Stimulated activated naive CD8-positive, alpha-beta T cell treated with anti-CD3 and anti-CD28 coated beads, Interleukin-15, Interleukin-2, amounts not matched to agents 100 ng/mL and 50 ng/mL, for 24 hours (primary cell): ENCODE data around the gene FRMD5.
"Not testable (repeated sequence)": the region's sequence is repeated elsewhere in the genome, so short reads cannot be mapped to it uniquely, and the experiment has no call there.

ENCODE experiments used
- H3K27ac Mint-ChIP-seq: one replicate; pipeline ENCODE4 v1.8.0; 2021; ENCODE audit warnings: mild to moderate bottlenecking, mixed read lengths
- H3K27me3 Mint-ChIP-seq: one replicate; pipeline ENCODE4 v1.8.0; 2021; ENCODE audit warnings: mixed read lengths
- H3K36me3 Mint-ChIP-seq: one replicate; pipeline ENCODE4 v1.8.0; 2021; ENCODE audit warnings: low read depth, mixed read lengths
- H3K4me1 Mint-ChIP-seq: one replicate; pipeline ENCODE4 v1.8.0; 2021; ENCODE audit warnings: low read depth, mixed read lengths
- H3K4me3 Mint-ChIP-seq: one replicate; pipeline ENCODE4 v1.8.0; 2021; ENCODE audit warnings: mild to moderate bottlenecking, mixed read lengths
- H3K9me3 Mint-ChIP-seq: one replicate; pipeline ENCODE4 v1.8.0; 2021; ENCODE audit warnings: mixed read lengths

Gene FRMD5

DNA sequence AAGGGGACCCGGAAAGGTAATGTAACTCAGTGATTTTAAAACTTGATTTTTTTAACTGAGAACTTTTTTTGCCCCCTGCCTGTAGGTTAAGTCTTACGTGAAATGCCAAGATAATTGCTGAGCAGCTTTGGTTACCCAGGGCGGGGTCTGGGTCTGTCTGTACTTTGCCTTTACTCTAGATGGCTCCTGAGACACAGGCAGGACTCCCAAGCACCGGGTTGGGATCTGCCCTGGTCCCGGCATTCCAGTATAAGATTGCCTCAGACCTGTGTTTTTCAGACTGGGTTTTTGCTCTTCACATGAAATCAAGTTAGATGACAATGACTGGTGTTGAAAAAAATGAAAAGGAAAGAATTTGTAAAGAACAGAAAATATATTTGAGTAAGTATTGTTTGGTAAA is 328.0 kb downstream of the FRMD5 start:
- peaks cover 66% of the 10 kb centered on the region for H3K36me3 Mint-ChIP-seq
- H3K4me1 Mint-ChIP-seq: no peaks in the 10 kb centered on the region
- H3K4me3 Mint-ChIP-seq: no peak overlapping the region
- no peaks in the 10 kb centered on the region for H3K27me3 Mint-ChIP-seq
- no peak overlapping the region for H3K27ac Mint-ChIP-seq
- H3K9me3 Mint-ChIP-seq: no peaks in the 10 kb centered on the region

DNA sequence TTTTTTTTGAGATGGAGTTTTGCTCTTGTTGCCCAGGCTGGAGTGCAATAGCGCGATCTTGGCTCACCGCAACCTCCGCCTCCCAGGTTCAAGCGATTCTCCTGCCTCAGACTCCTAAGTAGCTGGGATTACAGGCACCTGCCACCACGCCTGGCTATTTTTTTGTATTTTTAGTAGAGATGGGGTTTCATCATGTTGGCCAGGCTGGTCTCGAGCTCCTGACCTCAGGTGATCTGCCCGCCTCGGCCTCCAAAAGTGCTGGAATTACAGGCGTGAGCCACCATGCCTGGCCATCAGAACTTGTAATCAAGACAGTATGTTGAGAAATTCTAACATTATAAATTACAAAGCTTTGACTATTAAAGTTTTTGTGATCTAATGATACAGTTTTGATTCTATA is 328.4 kb downstream of the FRMD5 start:
- H3K4me3 Mint-ChIP-seq, H3K9me3 Mint-ChIP-seq, H3K4me1 Mint-ChIP-seq, H3K27me3 Mint-ChIP-seq, H3K27ac Mint-ChIP-seq: not testable (repeated sequence)
- H3K36me3 Mint-ChIP-seq: peaks cover 67% of the 10 kb centered on the region

DNA sequence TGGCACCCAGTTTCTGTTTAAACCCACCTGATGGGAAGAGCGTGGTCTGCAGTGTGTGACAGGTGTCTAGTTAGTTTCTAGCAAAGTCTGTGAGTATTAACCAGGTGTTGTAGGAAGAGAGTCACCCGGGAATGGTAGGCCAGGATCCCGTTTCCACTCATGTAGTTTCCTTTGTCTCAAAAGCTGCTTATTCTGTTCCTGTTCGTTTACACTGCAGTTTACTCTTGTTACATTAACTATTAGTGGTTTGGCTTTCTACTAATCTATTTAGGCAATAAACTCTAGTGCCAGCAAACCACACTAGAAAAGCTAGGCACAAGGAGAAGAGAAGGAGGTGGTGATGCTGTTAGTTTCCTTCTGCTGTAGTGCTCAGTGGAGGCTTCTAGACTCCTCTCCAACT is 335.5 kb downstream of the FRMD5 start:
- H3K27ac Mint-ChIP-seq: no peak overlapping the region
- no peaks in the 10 kb centered on the region for H3K9me3 Mint-ChIP-seq
- H3K4me3 Mint-ChIP-seq: no peak overlapping the region
- no peaks in the 10 kb centered on the region for H3K4me1 Mint-ChIP-seq
- H3K36me3 Mint-ChIP-seq: peaks cover 75% of the 10 kb centered on the region
- H3K27me3 Mint-ChIP-seq: no peaks in the 10 kb centered on the region

DNA sequence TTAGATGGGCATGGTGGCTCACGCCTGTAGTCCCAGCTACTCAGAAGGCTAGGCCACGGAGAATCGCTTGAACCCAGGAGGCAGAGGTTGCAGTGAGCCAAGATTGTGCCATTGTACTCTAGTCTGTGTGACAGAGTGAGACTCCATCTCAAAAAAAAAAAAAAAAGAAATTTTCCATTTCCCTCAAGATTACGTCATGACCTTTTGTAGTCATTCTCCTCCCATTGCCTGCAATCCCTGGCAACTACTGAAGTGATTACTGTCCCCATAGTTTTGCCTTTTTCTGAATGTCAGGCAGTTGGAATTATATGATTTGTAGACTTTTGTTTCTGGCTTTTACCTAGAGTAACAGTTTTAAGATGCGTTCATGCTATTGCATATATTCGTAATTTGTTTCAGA is 340.3 kb downstream of the FRMD5 start:
- H3K27ac Mint-ChIP-seq: no peak overlapping the region
- H3K4me3 Mint-ChIP-seq: no peak overlapping the region
- no peaks in the 10 kb centered on the region for H3K4me1 Mint-ChIP-seq
- no peaks in the 10 kb centered on the region for H3K9me3 Mint-ChIP-seq
- no peaks in the 10 kb centered on the region for H3K27me3 Mint-ChIP-seq
- peaks cover 74% of the 10 kb centered on the region for H3K36me3 Mint-ChIP-seq

DNA sequence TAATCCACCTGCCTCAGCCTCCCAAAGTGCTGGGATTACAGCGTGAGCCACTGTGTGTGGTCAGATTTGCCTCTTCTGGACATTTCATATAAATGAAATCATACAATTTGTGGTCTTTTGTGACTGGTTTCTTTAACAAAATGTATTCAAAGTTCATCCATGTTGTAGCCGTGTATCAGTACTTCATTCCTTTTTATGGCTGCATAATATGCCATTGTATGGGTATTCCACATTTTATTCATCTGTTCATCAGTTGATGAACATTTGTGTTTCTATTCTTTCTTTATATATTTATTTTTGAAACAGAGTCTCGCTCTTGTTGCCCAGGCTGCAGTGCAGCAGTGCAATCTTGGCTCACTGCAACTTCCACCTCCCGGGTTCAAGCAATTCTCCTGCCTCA is 342.5 kb downstream of the FRMD5 start:
- Mint-ChIP-seq H3K4me3 (no peak overlapping the region), H3K36me3 (peaks cover 71% of the 10 kb centered on the region), H3K27ac (no peak overlapping the region), H3K4me1 (no peaks in the 10 kb centered on the region), H3K9me3 (no peaks in the 10 kb centered on the region), H3K27me3 (no peaks in the 10 kb centered on the region)

DNA sequence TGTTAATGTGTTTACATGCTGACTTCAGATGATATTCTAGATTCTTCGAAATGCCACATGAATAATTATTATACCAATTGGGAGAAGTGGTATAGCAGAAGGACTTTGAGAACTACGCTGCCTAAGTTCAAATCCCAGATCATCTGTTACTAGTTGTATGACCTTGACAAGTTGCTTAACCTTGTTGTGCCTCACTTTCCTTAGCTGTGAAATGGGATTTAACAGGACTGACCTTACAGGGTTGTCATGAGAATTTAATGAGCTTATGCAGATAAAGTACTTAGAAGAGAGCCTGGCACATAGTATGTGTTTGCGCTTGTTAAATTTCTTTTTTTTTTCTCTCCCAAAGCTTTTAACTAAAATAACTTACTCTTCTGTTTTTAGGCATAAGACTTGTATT is 343.8 kb downstream of the FRMD5 start:
- Mint-ChIP-seq H3K27ac (no peak overlapping the region), H3K4me3 (no peak overlapping the region), H3K36me3 (peaks cover 62% of the 10 kb centered on the region), H3K27me3 (no peaks in the 10 kb centered on the region), H3K4me1 (no peaks in the 10 kb centered on the region), H3K9me3 (no peaks in the 10 kb centered on the region)

DNA sequence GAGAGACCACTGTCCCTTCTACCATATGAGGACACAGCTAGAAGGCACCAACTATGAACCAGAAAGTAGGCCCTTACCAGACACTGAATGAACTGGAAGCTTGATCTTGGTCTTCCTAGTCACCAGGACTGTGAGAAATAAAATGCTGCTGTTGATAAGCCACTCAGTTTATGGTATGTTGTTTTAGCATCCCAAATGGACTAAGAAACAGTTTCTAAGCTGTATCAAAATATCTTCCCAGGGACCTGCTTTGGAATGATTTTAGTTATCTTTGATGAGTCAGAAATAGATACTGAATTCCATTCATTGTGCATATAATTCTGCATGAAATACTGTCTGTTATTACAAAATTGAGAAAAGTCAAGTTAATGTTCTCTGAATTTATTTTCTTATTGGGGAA is 349.6 kb downstream of the FRMD5 start:
- Mint-ChIP-seq H3K9me3 (no peaks in the 10 kb centered on the region), H3K27me3 (no peaks in the 10 kb centered on the region), H3K4me1 (no peaks in the 10 kb centered on the region), H3K36me3 (peaks cover 50% of the 10 kb centered on the region), H3K27ac (no peak overlapping the region), H3K4me3 (no peak overlapping the region)

DNA sequence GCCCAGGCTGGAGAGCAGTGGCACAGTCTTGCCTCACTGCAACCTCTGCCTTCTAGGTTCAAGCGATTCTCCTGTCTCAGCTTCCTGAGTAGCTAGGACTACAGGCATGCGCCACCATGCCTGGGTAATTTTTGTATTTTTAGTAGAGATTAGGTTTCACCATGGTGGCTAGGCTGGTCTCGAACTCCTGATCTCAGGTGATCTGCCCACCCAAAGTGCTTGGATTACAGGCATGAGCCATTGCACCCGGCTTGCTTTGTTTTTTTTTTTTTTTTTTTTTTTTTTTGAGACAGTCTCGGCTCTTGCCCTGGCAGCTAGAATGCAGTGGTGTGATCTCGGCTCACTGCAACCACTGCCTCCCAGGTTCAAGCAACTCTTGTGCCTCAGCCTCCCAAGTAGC is 362.6 kb downstream of the FRMD5 start:
- H3K27ac Mint-ChIP-seq, H3K4me3 Mint-ChIP-seq, H3K9me3 Mint-ChIP-seq, H3K27me3 Mint-ChIP-seq: not testable (repeated sequence)
- peaks cover 67% of the 10 kb centered on the region for H3K36me3 Mint-ChIP-seq
- H3K4me1 Mint-ChIP-seq: peaks cover 37% of the 10 kb centered on the region

DNA sequence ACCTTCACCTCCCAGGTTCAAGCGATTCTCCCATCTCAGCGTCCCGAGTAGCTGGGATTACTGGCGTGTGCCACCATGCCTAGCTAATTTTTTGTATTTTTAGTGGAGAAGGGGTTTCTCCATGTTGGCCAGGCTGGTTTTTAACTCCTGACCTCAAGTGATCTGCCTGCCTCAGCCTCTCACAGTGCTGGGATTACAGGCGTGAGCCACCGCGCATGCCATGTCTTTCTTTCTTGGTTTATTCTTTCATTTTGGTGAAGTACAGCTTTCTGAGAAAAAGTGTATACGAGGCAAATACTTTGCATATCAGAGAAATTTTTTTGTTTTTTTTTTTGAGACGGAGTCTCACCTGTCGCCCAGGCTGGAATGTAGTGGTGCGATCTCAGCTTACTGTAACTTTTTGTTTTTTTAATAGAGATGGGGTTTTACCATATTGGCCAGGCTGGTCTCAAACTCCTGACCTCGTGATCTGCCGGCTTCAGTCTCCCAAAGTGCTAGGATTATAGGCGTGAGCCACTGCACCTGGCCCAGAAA is 363.5 kb downstream of the FRMD5 start:
- peaks cover 38% of the 10 kb centered on the region for H3K4me1 Mint-ChIP-seq
- H3K36me3 Mint-ChIP-seq: peaks cover 61% of the 10 kb centered on the region
- not testable (repeated sequence) for H3K9me3 Mint-ChIP-seq, H3K27ac Mint-ChIP-seq, H3K27me3 Mint-ChIP-seq
- peak overlapping the region; percentile 28 for H3K4me3 Mint-ChIP-seq

DNA sequence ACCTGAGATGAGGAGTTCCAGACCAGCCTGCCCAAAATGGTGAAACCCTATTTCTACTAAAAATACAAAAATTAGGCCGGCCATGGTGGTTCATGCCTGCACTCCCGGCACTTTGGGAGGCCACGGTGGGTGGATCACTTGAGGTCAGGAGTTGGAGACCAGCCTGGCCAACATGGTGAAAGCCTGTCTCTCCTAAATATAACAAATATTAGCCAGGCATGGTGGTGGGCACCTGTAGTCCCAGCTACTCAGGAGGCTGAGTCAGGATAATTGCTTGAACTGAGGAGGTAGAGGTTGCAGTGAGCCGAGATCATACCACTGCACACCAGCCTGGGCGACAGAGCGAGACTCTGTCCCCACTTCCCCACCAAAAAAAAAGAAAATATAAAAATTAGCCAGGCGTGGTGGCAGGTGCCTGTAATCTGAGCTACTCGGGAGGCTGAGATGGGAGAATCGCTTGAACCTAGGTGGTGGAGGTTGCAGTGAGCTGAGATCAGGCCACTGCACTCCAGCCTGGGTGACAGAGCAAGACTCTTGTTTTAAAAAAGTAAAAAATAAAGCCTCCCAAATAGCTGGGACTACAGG is 364.3 kb downstream of the FRMD5 start:
- H3K27ac Mint-ChIP-seq, H3K27me3 Mint-ChIP-seq, H3K4me3 Mint-ChIP-seq, H3K9me3 Mint-ChIP-seq: not testable (repeated sequence)
- peaks cover 53% of the 10 kb centered on the region for H3K36me3 Mint-ChIP-seq
- peaks cover 46% of the 10 kb centered on the region for H3K4me1 Mint-ChIP-seq

DNA sequence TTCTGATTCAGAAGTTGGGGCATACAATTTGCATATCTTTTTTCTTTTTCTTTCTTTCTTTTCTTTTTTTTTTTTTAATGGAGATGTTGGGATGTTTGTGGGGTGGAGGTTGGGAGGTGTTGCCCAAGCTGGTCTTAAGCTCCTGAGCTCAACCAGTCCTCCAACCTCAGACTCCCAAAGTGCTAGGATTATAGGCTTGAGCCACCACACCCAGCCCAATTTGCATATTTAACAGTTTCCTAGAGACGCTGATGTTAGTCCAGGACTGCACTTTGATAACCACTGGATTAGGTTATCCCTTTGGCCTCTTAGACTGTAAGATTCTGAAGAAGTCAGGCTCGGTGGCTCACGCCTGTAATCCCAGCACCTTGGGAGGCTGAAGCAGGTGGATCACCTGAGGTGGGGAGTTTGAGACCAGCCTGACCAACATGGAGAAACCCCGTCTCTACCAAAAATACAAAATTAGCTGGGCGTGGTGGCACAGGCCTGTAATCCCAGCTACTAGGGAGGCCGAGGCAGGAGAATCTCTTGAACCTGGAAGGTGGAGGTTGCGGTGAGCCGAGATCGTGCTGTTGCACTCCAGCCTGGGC is 365.0 kb downstream of the FRMD5 start:
- Mint-ChIP-seq H3K27ac (peak overlapping the region; percentile 60), H3K4me3 (peak overlapping the region; percentile 89), H3K36me3 (peaks cover 48% of the 10 kb centered on the region), H3K4me1 (peaks cover 48% of the 10 kb centered on the region)
- H3K9me3 Mint-ChIP-seq, H3K27me3 Mint-ChIP-seq: not testable (repeated sequence)

DNA sequence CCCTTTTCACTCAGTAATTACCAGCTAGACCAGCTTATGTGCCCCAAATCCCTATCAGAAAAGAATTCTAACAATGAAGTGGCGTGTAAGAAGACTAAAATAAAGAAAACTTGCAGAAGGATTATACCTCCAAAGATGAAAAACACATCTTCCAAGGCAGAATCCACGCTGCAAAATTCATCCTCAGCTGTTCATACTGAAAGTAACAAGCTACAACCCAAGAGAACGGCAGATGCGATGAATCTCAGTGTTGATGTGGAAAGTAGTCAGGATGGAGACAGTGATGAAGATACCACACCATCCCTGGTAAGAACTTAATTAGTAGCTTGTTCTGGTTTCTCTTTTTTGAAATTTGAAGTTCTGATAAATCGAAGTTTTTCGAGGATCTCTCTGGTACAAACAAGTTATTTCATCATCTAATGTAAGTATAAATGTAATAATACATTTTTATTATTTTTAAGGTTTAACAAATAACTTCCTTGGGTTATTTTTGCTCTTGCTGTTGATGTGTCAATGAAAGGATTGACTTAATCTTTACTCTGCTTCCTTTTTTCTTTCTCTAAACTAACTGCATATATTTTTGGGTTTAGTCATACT is 366.9 kb downstream of the FRMD5 start:
- Mint-ChIP-seq H3K4me3 (peak overlapping the region; percentile 89), H3K36me3 (peaks cover 41% of the 10 kb centered on the region), H3K9me3 (peaks cover 4% of the 10 kb centered on the region), H3K27me3 (no peaks in the 10 kb centered on the region), H3K4me1 (peaks cover 58% of the 10 kb centered on the region), H3K27ac (peak overlapping the region; percentile 89)

DNA sequence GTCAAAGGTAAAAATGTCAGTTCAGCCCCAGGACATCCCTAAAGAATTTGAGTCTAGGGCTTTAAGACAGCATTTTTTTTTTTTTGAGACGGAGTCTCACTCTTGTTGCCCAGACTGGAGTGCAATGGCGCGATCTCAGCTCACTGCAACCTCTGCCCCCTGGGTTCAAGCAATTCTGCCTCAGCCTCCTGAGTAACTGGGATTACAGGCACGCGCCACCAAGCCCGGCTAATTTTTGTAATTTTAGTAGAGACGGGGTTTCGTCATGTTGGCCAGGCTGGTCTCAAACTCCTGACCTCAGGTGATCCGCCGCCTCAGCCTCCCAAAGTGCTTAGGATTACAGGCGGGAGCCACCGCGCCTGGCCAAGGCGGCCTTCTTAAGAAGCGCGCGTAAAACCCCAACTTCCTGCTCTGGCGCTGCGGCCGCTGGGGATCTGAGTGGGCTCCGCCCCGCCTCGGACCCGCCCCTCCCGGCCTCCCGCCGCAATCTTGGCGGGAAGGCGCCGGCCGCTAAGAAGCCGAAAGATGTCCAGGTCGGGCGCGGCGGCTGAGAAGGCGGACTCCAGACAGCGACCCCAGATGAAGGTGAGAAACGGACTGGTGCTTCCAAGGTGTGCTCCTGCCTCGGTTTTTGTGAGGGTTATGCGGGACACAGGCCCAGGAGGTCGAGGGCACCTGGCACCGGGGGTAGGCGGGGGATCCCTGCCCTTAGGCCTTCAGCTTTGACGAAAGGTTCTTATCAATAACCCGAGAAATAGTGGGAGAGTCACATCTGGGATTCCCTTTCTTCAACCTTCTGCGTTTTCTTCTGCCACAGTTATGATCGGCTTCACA is 368.3 kb downstream of the FRMD5 start, which contains the start of gene WDR76:
Gene WDR76, plus strand, starts transcription at position 495 of the 834 bp plus-strand sequence. Its CDS starts 31 bp downstream, at position 526.
- Mint-ChIP-seq H3K9me3 (peaks cover 4% of the 10 kb centered on the region), H3K27me3 (no peaks in the 10 kb centered on the region), H3K4me3 (peak within 1 kb of the TSS; percentile 89), H3K4me1 (peaks cover 66% of the 10 kb centered on the region), H3K36me3 (peaks cover 38% of the 10 kb centered on the region), H3K27ac (peak within 1 kb of the TSS; percentile 75)

DNA sequence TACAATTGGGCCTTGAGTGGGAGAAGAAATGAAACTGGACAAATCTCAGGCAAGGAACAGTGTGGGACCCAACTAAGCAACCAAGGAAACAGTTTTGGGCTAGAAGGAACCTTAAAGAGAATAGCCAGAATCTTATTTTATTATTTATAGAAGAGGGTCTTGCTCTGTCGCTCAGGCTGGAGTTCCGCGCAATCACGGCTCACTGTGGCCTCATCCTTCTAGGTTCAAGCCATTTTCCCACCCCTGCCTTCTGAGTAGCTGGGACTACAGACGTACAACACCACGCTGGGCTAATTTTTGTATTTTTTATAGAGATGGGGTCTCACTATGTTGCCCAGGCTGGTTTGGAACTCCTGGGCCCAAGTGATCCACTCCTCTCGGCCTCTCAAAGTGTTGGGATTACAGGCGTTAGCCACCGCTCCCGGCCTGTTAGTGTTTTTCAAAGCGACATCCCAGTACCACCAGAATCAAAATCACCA is 369.0 kb downstream of the FRMD5 start:
- H3K4me1 Mint-ChIP-seq: peaks cover 68% of the 10 kb centered on the region
- H3K9me3 Mint-ChIP-seq: peaks cover 4% of the 10 kb centered on the region
- H3K27me3 Mint-ChIP-seq: no peaks in the 10 kb centered on the region
- peak overlapping the region; percentile 75 for H3K27ac Mint-ChIP-seq
- peak overlapping the region; percentile 89 for H3K4me3 Mint-ChIP-seq
- peaks cover 41% of the 10 kb centered on the region for H3K36me3 Mint-ChIP-seq

DNA sequence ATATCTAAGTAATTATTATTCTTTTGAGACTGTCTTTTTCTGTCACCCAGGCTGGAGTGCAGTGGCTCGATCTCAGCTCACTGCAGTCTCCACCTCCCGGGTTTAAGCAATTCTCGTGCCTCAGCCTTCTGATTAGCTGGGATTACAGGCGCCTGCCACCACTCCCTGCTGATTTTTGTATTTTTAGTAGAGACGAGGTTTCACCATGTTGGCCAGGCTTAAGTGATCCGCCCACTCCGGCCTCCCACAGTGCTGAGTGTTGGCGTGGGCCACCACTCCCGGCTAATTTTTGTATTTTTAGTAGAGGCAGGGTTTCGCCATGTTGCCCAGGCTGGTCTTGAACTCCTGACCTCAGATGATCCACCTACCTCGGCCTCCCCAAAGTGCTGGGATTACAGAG is 369.8 kb downstream of the FRMD5 start:
- peak overlapping the region; percentile 98 for H3K27ac Mint-ChIP-seq
- H3K9me3 Mint-ChIP-seq, H3K4me3 Mint-ChIP-seq, H3K27me3 Mint-ChIP-seq: not testable (repeated sequence)
- H3K4me1 Mint-ChIP-seq: peaks cover 71% of the 10 kb centered on the region
- H3K36me3 Mint-ChIP-seq: peaks cover 43% of the 10 kb centered on the region
